NB4 (cell line): ENCODE measurements around the gene GPHA2.

Source experiments
- DNase-seq: peaks from one replicate; pipeline ENCODE4 v3.0.0; 2010; ENCODE audit warnings: low read depth
- H3K4me3 ChIP-seq: one replicate; pipeline ENCODE4 v1.5.1; 2011; ENCODE audit warnings: mild to moderate bottlenecking, low read depth, low read length, moderate library complexity
- MYC ChIP-seq: IDR thresholded peaks from 2 replicates; pipeline ENCODE4 v1.6.1; 2011; ENCODE audit warnings: low read depth, low read length
- POLR2A ChIP-seq: IDR thresholded peaks from 2 replicates; pipeline ENCODE4 v1.6.1; 2011; ENCODE audit warnings: mild to moderate bottlenecking; ENCODE audit not compliant: insufficient read length; ENCODE audit errors: extremely low read depth
- TF ChIP-seq, protein P1 (sequence below): IDR thresholded peaks from one replicate; pipeline ENCODE4 v1.5.1; 2012; ENCODE audit warnings: low read depth, low read length
- TF ChIP-seq, protein P2 (sequence below): IDR thresholded peaks from 2 replicates; pipeline ENCODE4 v1.6.1; 2011; ENCODE audit warnings: low read depth, low read length

GPHA2 gene

GRCh38 chr11:64887234-64887756, 48.4 kb downstream of the GPHA2 start:
- no peak overlapping the region for H3K4me3 ChIP-seq
- no peak for DNase-seq
- TF ChIP-seq POLR2A: no peak
- TF ChIP-seq, protein P1, sequence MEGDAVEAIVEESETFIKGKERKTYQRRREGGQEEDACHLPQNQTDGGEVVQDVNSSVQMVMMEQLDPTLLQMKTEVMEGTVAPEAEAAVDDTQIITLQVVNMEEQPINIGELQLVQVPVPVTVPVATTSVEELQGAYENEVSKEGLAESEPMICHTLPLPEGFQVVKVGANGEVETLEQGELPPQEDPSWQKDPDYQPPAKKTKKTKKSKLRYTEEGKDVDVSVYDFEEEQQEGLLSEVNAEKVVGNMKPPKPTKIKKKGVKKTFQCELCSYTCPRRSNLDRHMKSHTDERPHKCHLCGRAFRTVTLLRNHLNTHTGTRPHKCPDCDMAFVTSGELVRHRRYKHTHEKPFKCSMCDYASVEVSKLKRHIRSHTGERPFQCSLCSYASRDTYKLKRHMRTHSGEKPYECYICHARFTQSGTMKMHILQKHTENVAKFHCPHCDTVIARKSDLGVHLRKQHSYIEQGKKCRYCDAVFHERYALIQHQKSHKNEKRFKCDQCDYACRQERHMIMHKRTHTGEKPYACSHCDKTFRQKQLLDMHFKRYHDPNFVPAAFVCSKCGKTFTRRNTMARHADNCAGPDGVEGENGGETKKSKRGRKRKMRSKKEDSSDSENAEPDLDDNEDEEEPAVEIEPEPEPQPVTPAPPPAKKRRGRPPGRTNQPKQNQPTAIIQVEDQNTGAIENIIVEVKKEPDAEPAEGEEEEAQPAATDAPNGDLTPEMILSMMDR: no peak
- TF ChIP-seq, protein P2, sequence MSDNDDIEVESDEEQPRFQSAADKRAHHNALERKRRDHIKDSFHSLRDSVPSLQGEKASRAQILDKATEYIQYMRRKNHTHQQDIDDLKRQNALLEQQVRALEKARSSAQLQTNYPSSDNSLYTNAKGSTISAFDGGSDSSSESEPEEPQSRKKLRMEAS: no peak
- no peak for TF ChIP-seq MYC

DNA sequence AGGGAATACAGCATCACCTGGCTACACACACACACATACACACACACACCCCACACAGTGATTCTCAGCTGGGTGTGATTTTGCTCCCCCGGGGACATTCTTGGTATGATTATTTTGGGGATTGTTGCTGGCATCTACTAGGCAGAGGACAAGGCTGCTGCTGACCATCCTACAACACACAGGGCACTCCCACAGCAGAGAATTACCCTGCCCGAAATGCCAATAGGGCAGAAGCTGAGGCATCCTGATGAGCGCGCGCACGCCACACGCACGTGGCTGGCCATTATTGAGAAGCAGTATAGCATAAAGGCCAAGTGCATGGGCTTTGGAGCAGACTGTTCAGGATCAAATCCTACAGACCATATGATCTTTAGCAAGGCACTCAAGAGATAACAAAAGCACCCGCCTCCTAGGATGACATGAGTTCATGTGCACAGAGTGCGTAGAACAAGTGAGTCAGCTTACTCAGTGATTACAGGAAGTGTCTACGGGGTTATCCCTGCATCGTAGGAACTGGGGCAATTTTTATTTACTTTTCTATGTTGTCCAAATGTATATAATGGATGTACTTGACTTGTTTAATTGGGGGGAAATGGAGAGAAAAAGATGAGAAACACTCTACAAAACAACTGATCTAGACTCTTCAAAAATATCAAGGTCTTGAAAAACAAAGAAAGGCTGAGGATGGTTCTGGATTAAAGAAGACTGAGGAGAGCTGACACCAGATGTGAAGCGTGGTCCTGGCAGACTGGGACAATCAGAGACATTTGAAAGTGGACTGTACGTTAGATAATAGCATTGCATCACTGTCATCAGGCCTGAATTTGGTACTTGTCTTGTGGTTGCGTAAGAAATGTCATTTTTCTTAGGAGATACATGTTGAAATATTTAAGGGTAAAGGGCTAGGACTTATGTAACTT, 50.1 kb downstream of the GPHA2 start:
- TF ChIP-seq POLR2A: no peak
- peak; percentile 73; the same call in 1 of the 2 replicates for TF ChIP-seq MYC
- TF ChIP-seq, protein P1: no peak
- TF ChIP-seq, protein P2: peak; percentile 51; the same call in 1 of the 2 replicates
- no peak overlapping the region for H3K4me3 ChIP-seq
- peak; percentile 88 for DNase-seq
